SK-N-SH treated with all-trans-retinoic acid at 6 μM for 48 hours (cell line): ENCODE measurements around the gene CCR6.

Experiments
- ATAC-seq: fragments of 200-7000 bp; cut with Tn5 transposase; 3 replicates; pipeline ENCODE4 v1.9.1; 2020; ENCODE audit warnings: mild to moderate bottlenecking, moderate library complexity
- ARNTL ChIP-seq: fragments of 450-650 bp; formaldehyde crosslinking; IDR thresholded peaks from 2 replicates; pipeline ENCODE4 v1.5.0; 2020; ENCODE audit warnings: low read depth, mild to moderate bottlenecking, moderate library complexity, borderline replicate concordance
- BACH2 ChIP-seq: fragments of 250-450 bp; sonication (Bioruptor Pico); IDR thresholded peaks from 2 replicates; pipeline ENCODE4 v1.9.0; 2021; ENCODE audit warnings: mild to moderate bottlenecking, borderline replicate concordance
- CSDC2 ChIP-seq: fragments of 250-450 bp; sonication (Bioruptor Pico); IDR thresholded peaks from 2 replicates; pipeline ENCODE4 v1.5.0; 2020; ENCODE audit warnings: mild to moderate bottlenecking, moderate library complexity
- GLIS3 ChIP-seq: fragments of 250-450 bp; sonication (Bioruptor Pico); IDR thresholded peaks from 2 replicates; pipeline ENCODE4 v1.5.0; 2020; ENCODE audit warnings: mild to moderate bottlenecking, moderate library complexity
- ISL1 ChIP-seq: fragments of 250-450 bp; sonication (Bioruptor Pico); IDR thresholded peaks from 2 replicates; pipeline ENCODE4 v2.1.2; 2022; ENCODE audit warnings: mild to moderate bottlenecking, moderate library complexity
- OSR1 ChIP-seq: fragments of 250-450 bp; sonication (Bioruptor Pico); IDR thresholded peaks from 2 replicates; pipeline ENCODE4 v1.8.0; 2022; ENCODE audit warnings: moderate library complexity, mild to moderate bottlenecking, inconsistent platforms
- PPARA ChIP-seq: fragments of 250-450 bp; sonication (Bioruptor Pico); IDR thresholded peaks from 2 replicates; pipeline ENCODE4 v1.5.0; 2020; ENCODE audit warnings: mild to moderate bottlenecking, borderline replicate concordance
- RARB ChIP-seq: fragments of 250-450 bp; sonication (Bioruptor Pico); IDR thresholded peaks from 2 replicates; pipeline ENCODE4 v1.8.0; 2021; ENCODE audit warnings: mild to moderate bottlenecking, moderate library complexity
- TCF4 ChIP-seq: fragments of 250-450 bp; sonication (Bioruptor Pico); IDR thresholded peaks from 2 replicates; pipeline ENCODE4 v1.8.0; 2021; ENCODE audit warnings: mild to moderate bottlenecking, moderate library complexity, borderline replicate concordance
- ZC3H10 ChIP-seq: fragments of 250-450 bp; sonication (Bioruptor Pico); IDR thresholded peaks from 2 replicates; pipeline ENCODE4 v1.5.1; 2021; ENCODE audit warnings: mild to moderate bottlenecking, moderate library complexity
- ZFP3 ChIP-seq: fragments of 250-450 bp; sonication (Bioruptor Pico); IDR thresholded peaks from 2 replicates; pipeline ENCODE4 v1.5.0; 2020; ENCODE audit warnings: mild to moderate bottlenecking, moderate library complexity
- ZFP30 ChIP-seq: fragments of 450-650 bp; formaldehyde crosslinking; IDR thresholded peaks from 2 replicates; pipeline ENCODE4 v1.5.0; 2022; ENCODE audit warnings: mild to moderate bottlenecking, moderate library complexity
- ZNF565 ChIP-seq: fragments of 450-650 bp; formaldehyde crosslinking; conservative IDR thresholded peaks from 2 replicates; pipeline ENCODE4 v1.5.0; 2020; ENCODE audit warnings: low read depth, mild to moderate bottlenecking, moderate library complexity
- ZNF70 ChIP-seq: fragments of 450-650 bp; formaldehyde crosslinking; IDR thresholded peaks from 2 replicates; pipeline ENCODE4 v1.5.0; 2020; ENCODE audit warnings: mild to moderate bottlenecking, moderate library complexity
- ZNF8 ChIP-seq: fragments of 450-650 bp; formaldehyde crosslinking; IDR thresholded peaks from 2 replicates; pipeline ENCODE4 v1.5.0; 2020; ENCODE audit warnings: mild to moderate bottlenecking, moderate library complexity
- TF ChIP-seq, protein P1 (sequence below): fragments of 250-450 bp; sonication (Bioruptor Pico); IDR thresholded peaks from 2 replicates; pipeline ENCODE4 v1.5.0; 2020; ENCODE audit warnings: mild to moderate bottlenecking, moderate library complexity
- TF ChIP-seq, protein P2 (sequence below): fragments of 250-450 bp; sonication (Bioruptor Pico); IDR thresholded peaks from 2 replicates; pipeline ENCODE4 v1.8.0; 2020; ENCODE audit warnings: mild to moderate bottlenecking, moderate library complexity, borderline replicate concordance
- TF ChIP-seq, protein P3 (sequence below): fragments of 250-450 bp; sonication (Bioruptor Pico); IDR thresholded peaks from 2 replicates; pipeline ENCODE4 v1.5.1; 2021; ENCODE audit warnings: mild to moderate bottlenecking, moderate library complexity
- TF ChIP-seq, protein P4 (sequence below): fragments of 250-450 bp; sonication (Bioruptor Pico); IDR thresholded peaks from 2 replicates; pipeline ENCODE4 v1.5.1; 2020; ENCODE audit warnings: low read depth, mild to moderate bottlenecking, moderate library complexity
- TF ChIP-seq, protein P5 (sequence below): fragments of 250-450 bp; sonication (Bioruptor Pico); IDR thresholded peaks from 2 replicates; pipeline ENCODE4 v1.8.0; 2021; ENCODE audit warnings: low read depth, mild to moderate bottlenecking, moderate library complexity, borderline replicate concordance

The CCR6 gene

DNA sequence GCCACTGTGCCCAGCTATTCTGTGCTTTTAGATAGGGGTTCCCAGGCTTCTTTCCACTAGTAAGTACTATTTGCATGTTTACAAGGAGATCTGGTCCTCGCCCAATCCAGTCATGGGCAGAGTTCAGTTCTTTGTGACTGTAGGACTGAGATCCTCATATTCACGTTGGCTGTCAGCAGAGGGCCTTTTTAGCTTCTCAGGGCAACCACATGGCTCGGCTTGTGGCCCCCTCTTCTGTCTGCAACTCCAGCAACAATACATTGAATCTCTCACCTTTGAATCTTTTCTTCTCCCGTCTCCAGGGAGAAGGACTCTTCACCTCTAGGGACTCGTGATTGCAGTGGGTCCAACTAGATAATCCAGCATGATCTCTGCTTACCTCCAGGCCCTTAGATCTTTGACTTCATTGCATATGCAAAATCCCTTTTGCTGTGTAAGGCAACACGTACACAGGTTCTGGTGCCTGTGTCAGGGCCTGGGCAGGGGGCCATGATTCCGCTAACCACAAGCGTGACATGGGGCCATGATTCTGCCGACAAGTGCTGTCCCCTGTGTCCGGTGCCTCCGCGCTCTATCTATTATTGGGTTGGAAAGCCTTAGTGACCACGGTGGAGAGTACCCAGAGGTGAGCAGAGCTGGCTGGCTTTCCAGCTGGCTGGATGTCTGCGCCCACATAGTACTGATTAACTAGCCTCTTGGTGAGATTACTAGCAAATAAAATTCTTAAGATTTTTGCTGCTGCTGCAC lies 5.1 kb downstream of the CCR6 start (continued):
- TF ChIP-seq, protein P1, sequence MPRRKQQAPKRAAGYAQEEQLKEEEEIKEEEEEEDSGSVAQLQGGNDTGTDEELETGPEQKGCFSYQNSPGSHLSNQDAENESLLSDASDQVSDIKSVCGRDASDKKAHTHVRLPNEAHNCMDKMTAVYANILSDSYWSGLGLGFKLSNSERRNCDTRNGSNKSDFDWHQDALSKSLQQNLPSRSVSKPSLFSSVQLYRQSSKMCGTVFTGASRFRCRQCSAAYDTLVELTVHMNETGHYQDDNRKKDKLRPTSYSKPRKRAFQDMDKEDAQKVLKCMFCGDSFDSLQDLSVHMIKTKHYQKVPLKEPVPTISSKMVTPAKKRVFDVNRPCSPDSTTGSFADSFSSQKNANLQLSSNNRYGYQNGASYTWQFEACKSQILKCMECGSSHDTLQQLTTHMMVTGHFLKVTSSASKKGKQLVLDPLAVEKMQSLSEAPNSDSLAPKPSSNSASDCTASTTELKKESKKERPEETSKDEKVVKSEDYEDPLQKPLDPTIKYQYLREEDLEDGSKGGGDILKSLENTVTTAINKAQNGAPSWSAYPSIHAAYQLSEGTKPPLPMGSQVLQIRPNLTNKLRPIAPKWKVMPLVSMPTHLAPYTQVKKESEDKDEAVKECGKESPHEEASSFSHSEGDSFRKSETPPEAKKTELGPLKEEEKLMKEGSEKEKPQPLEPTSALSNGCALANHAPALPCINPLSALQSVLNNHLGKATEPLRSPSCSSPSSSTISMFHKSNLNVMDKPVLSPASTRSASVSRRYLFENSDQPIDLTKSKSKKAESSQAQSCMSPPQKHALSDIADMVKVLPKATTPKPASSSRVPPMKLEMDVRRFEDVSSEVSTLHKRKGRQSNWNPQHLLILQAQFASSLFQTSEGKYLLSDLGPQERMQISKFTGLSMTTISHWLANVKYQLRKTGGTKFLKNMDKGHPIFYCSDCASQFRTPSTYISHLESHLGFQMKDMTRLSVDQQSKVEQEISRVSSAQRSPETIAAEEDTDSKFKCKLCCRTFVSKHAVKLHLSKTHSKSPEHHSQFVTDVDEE = no peak
- TF ChIP-seq RARB (CRISPR knock-in tag) (no peak), TCF4 (CRISPR knock-in tag) (no peak)

DNA sequence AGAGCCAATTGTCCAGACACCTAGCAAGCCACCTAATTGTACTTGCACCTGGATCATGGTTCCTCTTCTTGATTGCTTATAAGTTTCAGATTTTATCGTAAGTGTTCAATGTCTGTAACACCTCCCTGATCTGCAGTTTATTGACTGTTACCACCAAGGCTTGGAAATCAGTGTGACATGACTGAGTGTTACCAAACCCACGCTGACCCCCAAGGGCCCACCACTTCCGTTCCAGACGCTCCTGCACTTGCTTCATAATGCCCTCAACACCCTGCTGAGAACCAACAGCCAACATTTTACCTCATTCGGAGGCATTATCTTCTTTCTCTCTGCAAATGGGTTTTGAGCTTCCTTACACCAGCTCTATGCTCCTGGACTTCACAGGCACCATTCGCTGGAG lies 6.3 kb downstream of the CCR6 start:
- TF ChIP-seq, protein P2, sequence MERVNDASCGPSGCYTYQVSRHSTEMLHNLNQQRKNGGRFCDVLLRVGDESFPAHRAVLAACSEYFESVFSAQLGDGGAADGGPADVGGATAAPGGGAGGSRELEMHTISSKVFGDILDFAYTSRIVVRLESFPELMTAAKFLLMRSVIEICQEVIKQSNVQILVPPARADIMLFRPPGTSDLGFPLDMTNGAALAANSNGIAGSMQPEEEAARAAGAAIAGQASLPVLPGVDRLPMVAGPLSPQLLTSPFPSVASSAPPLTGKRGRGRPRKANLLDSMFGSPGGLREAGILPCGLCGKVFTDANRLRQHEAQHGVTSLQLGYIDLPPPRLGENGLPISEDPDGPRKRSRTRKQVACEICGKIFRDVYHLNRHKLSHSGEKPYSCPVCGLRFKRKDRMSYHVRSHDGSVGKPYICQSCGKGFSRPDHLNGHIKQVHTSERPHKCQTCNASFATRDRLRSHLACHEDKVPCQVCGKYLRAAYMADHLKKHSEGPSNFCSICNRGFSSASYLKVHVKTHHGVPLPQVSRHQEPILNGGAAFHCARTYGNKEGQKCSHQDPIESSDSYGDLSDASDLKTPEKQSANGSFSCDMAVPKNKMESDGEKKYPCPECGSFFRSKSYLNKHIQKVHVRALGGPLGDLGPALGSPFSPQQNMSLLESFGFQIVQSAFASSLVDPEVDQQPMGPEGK = no peak
- no peak for TF ChIP-seq ISL1 (CRISPR knock-in tag)
- TF ChIP-seq, protein P3, sequence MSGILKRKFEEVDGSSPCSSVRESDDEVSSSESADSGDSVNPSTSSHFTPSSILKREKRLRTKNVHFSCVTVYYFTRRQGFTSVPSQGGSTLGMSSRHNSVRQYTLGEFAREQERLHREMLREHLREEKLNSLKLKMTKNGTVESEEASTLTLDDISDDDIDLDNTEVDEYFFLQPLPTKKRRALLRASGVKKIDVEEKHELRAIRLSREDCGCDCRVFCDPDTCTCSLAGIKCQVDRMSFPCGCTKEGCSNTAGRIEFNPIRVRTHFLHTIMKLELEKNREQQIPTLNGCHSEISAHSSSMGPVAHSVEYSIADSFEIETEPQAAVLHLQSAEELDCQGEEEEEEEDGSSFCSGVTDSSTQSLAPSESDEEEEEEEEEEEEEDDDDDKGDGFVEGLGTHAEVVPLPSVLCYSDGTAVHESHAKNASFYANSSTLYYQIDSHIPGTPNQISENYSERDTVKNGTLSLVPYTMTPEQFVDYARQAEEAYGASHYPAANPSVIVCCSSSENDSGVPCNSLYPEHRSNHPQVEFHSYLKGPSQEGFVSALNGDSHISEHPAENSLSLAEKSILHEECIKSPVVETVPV (CRISPR knock-in tag) = no peak
- no peak for TF ChIP-seq RARB (CRISPR knock-in tag)
- no peak for TF ChIP-seq BACH2 (CRISPR knock-in tag)
- no peak for ATAC-seq

DNA sequence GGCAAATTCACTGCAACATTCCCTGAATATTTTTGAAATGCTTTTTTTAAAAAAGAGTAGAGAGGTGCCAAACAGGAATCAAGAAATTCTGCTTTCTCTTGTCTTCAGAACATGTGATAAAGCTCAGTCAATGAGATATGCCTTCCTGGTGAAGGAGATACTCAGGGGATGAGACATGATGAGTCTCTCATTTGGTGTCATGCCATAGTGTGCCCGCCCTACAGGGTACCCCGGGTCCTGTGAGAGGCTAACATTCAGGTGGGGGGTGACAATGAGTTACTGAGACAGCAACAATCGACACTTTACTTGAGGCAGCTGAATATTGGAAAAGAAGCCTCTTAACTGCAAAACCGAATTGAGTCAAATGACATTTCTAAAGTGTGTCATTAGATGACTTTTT lies 6.7 kb downstream of the CCR6 start:
- no peak for ATAC-seq
- TF ChIP-seq ARNTL (CRISPR knock-in tag) (no peak), RARB (CRISPR knock-in tag) (no peak), ZFP30 (no peak), OSR1 (CRISPR knock-in tag) (no peak), ZC3H10 (CRISPR knock-in tag) (no peak), ZNF8 (no peak), ZNF565 (CRISPR knock-in tag) (no peak), PPARA (CRISPR knock-in tag) (no peak), BACH2 (CRISPR knock-in tag) (no peak), GLIS3 (CRISPR knock-in tag) (no peak), ISL1 (CRISPR knock-in tag) (no peak), ZNF70 (CRISPR knock-in tag) (no peak), ZFP3 (CRISPR knock-in tag) (no peak), CSDC2 (CRISPR knock-in tag) (no peak)
- TF ChIP-seq, protein P2 = no peak
- TF ChIP-seq, protein P4, sequence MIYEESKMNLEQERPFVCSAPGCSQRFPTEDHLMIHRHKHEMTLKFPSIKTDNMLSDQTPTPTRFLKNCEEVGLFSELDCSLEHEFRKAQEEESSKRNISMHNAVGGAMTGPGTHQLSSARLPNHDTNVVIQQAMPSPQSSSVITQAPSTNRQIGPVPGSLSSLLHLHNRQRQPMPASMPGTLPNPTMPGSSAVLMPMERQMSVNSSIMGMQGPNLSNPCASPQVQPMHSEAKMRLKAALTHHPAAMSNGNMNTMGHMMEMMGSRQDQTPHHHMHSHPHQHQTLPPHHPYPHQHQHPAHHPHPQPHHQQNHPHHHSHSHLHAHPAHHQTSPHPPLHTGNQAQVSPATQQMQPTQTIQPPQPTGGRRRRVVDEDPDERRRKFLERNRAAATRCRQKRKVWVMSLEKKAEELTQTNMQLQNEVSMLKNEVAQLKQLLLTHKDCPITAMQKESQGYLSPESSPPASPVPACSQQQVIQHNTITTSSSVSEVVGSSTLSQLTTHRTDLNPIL = no peak
- TF ChIP-seq, protein P5, sequence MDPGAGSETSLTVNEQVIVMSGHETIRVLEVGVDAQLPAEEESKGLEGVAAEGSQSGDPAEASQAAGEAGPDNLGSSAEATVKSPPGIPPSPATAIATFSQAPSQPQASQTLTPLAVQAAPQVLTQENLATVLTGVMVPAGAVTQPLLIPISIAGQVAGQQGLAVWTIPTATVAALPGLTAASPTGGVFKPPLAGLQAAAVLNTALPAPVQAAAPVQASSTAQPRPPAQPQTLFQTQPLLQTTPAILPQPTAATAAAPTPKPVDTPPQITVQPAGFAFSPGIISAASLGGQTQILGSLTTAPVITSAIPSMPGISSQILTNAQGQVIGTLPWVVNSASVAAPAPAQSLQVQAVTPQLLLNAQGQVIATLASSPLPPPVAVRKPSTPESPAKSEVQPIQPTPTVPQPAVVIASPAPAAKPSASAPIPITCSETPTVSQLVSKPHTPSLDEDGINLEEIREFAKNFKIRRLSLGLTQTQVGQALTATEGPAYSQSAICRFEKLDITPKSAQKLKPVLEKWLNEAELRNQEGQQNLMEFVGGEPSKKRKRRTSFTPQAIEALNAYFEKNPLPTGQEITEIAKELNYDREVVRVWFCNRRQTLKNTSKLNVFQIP = no peak
- TF ChIP-seq, protein P3 (CRISPR knock-in tag) = no peak
- TF ChIP-seq, protein P1 = no peak
